Measurements from ENCODE around the gene ARID3C.

ARID3C gene

DNA sequence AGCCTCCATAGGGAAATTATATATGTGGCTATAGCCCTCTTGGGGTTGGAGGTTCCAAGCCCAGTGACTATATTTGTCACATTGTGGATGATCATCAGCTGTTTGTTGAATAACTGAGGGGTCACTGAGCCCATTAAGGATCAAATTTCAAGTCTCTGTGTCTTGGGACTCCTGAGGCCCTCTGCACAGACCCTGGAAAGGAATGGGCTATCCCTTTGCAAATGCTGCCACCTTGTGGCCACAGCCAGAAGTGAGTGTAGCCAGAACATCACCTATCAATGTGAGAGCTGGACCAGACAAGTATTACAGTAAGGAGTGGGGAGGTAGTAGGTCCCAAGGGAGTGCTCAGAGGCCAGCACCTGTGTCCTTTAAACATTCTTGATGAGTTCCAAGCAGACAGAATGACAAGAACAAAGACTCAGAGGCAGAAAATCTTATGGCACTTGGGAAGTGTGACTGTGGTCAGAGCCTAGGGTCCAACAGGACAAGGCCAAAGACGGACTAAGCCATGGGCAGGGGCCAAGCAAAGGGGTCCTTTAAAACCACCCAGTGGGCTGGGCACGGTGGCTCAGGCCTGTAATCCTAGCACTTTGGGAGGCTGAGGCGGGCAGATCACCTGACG, 25.1 kb downstream of the ARID3C start:
- peak; percentile 90 for DNase-seq (ENCODE audit: low read depth)
- no peak overlapping the region for H3K4me3 ChIP-seq (ENCODE audit: low read length)
- no peak overlapping the region for H3K9ac ChIP-seq (ENCODE audit: low read length)
- peaks cover 12% of the 10 kb centered on the region for H3K27me3 ChIP-seq (replicated peaks; ENCODE audit: control insufficient read depth, insufficient read depth, low read length)
- no peaks in the 10 kb centered on the region for H3K9me3 ChIP-seq (ENCODE audit: control insufficient read depth, low read length)
- H3K4me1 ChIP-seq (ENCODE audit: control insufficient read depth, insufficient read depth, low read length), result peaks cover 13% of the 10 kb centered on the region
- H3K36me3 ChIP-seq (ENCODE audit: control insufficient read depth, insufficient read depth, low read length, severe bottlenecking), result no peaks in the 10 kb centered on the region

DNA sequence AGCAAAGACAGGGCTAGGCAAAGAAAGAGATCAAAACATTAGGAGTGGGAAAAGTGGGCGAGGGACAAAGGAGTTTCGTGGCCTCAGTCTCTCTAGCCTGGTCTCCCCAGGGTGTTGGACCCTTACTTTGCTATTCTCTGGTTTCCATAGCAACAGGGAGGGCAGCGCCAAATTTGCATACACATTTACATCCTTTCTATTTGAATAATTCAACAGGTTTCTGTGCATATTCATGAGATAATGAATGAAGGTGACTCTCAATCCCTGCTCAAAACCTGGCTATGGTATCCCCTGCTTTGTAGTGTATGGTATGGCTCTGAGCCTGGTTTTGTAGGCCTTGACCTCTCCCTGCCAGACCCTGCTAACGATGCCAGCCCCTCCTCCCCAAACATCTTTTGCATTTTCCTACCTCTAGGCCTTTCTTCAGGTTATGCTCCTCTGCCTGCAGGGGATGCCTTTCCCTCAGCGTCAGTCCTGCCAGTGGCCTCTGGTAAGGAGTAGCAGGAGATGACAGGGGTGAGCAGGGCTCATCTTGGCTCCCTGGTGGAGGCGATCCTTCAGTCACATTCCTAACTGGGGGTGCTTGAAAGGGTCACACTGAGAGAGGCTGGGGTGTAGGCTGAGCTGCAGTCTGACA, 26.8 kb downstream of the ARID3C start:
- no peak overlapping the region for H3K4me3 ChIP-seq (ENCODE audit: low read length)
- H3K36me3 ChIP-seq (ENCODE audit: control insufficient read depth, insufficient read depth, low read length, severe bottlenecking), result no peaks in the 10 kb centered on the region
- peaks cover 12% of the 10 kb centered on the region for H3K27me3 ChIP-seq (replicated peaks; ENCODE audit: control insufficient read depth, insufficient read depth, low read length)
- no peaks in the 10 kb centered on the region for H3K9me3 ChIP-seq (ENCODE audit: control insufficient read depth, low read length)
- H3K4me1 ChIP-seq (ENCODE audit: control insufficient read depth, insufficient read depth, low read length), result peaks cover 21% of the 10 kb centered on the region
- H3K9ac ChIP-seq (ENCODE audit: low read length), result no peak overlapping the region
- DNase-seq (ENCODE audit: low read depth), result no peak

DNA sequence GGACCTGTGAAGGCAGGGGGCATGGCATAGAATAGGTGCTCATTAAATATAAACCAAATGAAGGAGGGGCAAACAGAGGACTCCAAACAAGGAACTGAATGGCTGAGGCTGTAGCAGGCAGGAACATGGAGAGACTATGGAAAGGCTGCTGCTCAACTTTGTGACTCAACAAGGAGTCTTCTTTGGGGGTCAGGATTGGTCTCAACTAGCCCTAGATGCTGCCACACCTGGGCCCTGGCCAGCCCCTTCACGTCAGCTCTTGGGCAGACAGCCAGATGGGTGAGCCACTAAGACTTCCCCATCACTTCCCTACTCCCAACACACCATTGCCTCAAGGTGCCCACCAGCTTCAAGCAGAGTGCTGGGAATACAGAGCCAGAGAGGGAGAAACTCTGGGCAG, 28.0 kb downstream of the ARID3C start:
- H3K9me3 ChIP-seq (ENCODE audit: control insufficient read depth, low read length), result no peaks in the 10 kb centered on the region
- H3K9ac ChIP-seq (ENCODE audit: low read length), result no peak overlapping the region
- no peak for DNase-seq (ENCODE audit: low read depth)
- peaks cover 12% of the 10 kb centered on the region for H3K27me3 ChIP-seq (replicated peaks; ENCODE audit: control insufficient read depth, insufficient read depth, low read length)
- H3K4me1 ChIP-seq (ENCODE audit: control insufficient read depth, insufficient read depth, low read length), result peaks cover 28% of the 10 kb centered on the region
- H3K36me3 ChIP-seq (ENCODE audit: control insufficient read depth, insufficient read depth, low read length, severe bottlenecking), result no peaks in the 10 kb centered on the region
- no peak overlapping the region for H3K4me3 ChIP-seq (ENCODE audit: low read length)

DNA sequence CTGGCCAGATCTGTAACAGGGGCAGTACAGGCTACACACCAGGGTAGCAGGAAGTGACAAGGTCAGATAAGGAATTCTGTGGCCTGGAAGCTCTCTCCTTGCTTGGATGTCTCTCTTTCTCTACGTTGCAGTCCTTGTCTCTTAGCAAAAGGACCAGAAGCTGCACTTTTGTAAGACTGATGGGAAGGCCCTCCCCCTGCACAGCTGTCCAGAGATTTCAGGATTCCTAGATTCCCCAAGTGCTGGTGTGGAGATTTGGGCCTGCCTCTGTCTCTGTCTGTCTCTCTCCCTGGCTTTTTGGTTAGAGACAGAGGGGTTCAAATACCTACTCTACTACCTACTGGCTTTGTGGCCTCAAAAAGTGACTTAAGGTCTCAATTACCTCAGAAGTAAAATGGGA, 29.3 kb downstream of the ARID3C start:
- Histone ChIP-seq H3K9me3 (ENCODE audit: control insufficient read depth, low read length) (peaks cover 3% of the 10 kb centered on the region), H3K4me3 (ENCODE audit: low read length) (no peak overlapping the region), H3K36me3 (ENCODE audit: control insufficient read depth, insufficient read depth, low read length, severe bottlenecking) (no peaks in the 10 kb centered on the region), H3K27me3 (replicated peaks; ENCODE audit: control insufficient read depth, insufficient read depth, low read length) (peaks cover 4% of the 10 kb centered on the region), H3K9ac (ENCODE audit: low read length) (no peak overlapping the region), H3K4me1 (ENCODE audit: control insufficient read depth, insufficient read depth, low read length) (peaks cover 29% of the 10 kb centered on the region)
- no peak for DNase-seq (ENCODE audit: low read depth)

DNA sequence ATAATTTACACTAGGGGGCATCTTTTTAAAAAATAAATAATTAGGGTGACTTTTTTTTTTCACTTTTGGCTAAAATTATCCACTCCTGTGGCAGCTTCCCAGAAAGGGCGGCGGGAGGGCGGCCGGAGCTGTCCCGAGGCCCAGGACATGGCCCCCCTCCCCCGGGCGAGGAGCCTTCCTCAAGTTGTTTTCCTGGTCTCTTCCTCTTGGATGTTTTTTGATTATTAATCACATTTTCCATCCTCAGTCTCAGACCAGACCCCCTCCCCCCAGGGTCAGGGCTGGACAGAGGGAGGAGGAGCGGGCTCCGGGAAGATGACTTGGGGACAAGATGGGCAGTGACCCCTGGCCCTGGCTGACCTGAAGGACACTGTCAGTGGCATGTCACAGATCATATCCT, 34.7 kb downstream of the ARID3C start:
- Histone ChIP-seq H3K36me3 (ENCODE audit: control insufficient read depth, insufficient read depth, low read length, severe bottlenecking) (no peaks in the 10 kb centered on the region), H3K27me3 (replicated peaks; ENCODE audit: control insufficient read depth, insufficient read depth, low read length) (no peaks in the 10 kb centered on the region), H3K9me3 (ENCODE audit: control insufficient read depth, low read length) (peaks cover 4% of the 10 kb centered on the region), H3K4me3 (ENCODE audit: low read length) (no peak overlapping the region), H3K9ac (ENCODE audit: low read length) (peak overlapping the region; percentile 82), H3K4me1 (ENCODE audit: control insufficient read depth, insufficient read depth, low read length) (peaks cover 58% of the 10 kb centered on the region)
- DNase-seq (ENCODE audit: low read depth), result no peak

DNA sequence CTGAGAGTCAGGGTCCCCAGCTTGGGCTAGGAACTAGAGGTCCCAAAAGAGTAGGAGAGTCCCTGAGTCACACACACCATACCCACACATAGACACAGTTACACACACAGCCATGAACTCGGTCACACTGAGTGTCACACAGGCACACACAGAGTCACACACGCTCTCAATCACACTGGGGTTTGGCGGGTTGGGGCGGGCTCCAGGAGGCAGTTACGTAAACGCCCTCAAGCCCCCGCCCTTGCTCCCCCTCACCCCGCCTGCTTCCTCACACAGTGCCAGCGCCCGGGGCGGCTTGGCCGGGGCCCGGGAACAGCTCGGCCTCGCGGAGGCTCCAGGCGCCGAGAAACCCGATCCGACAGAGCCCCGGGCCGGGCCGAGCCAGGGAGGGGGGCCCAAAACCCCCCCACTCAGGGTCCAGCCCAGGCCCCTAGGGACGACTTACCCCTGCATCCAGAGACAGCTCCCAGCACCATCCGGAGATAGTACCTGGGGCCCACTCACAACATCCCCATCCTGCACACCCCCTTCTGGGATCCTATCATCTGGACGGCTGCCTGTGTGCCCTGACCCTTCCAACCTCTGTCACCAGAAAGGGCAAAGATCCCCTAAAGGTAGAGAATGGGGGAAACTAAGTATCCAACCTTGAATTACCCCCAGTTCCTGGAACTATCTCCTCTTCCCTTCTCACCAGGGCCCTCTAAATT, 35.8 kb downstream of the ARID3C start:
- DNase-seq (ENCODE audit: low read depth), result peak; percentile 73
- Histone ChIP-seq H3K9me3 (ENCODE audit: control insufficient read depth, low read length) (peaks cover 4% of the 10 kb centered on the region), H3K27me3 (replicated peaks; ENCODE audit: control insufficient read depth, insufficient read depth, low read length) (peaks cover 9% of the 10 kb centered on the region), H3K4me1 (ENCODE audit: control insufficient read depth, insufficient read depth, low read length) (peaks cover 58% of the 10 kb centered on the region), H3K4me3 (ENCODE audit: low read length) (no peak overlapping the region), H3K36me3 (ENCODE audit: control insufficient read depth, insufficient read depth, low read length, severe bottlenecking) (no peaks in the 10 kb centered on the region), H3K9ac (ENCODE audit: low read length) (peak overlapping the region; percentile 82)

DNA sequence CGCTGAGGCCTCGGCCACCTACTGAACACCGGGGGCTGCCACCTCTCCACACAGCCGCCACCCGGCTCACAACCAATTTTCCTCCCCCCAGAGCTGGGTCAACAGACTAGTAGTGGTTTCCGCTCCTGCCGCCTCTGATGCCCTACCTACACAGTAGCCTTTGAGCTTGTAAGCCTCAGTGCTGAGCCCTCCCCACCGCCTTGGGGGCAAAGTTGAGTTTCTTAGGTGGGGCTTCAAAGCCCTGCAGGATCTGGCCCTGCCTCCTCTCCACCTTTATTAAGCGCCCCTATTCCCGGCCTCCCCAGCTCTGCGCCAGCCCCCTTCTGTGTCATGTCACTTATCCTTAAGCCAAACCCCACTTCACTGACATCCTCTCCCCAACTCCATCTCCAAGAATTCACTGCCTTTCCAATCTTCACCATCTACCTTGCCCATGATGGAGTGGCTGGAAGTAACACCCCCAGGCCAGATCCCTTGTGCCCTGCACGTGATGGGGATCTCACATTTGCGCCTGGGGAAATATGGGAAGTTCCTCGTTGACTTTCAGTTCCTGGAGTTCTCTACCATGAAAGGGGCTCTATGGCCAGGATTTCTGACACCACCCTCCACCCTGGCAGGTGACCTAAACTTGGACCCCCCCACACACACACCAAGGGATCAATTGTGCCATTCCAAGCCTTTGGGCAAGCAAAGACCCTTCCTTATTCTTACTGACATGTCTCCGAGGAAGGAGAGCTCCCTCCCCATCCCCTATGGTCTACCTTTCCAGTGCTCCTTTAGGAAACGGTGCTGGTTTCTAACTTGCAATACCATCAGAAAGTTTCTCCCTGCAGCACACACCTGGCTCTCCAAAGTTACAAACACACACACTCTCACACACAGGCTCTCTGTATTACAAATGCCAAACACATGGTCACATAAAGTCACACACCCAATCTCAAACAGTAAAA, 36.7 kb downstream of the ARID3C start:
- Histone ChIP-seq H3K4me3 (ENCODE audit: low read length) (peak overlapping the region; percentile 84), H3K9me3 (ENCODE audit: control insufficient read depth, low read length) (peaks cover 4% of the 10 kb centered on the region), H3K4me1 (ENCODE audit: control insufficient read depth, insufficient read depth, low read length) (peaks cover 52% of the 10 kb centered on the region), H3K27me3 (replicated peaks; ENCODE audit: control insufficient read depth, insufficient read depth, low read length) (peaks cover 17% of the 10 kb centered on the region), H3K36me3 (ENCODE audit: control insufficient read depth, insufficient read depth, low read length, severe bottlenecking) (no peaks in the 10 kb centered on the region), H3K9ac (ENCODE audit: low read length) (peak overlapping the region; percentile 85)
- DNase-seq (ENCODE audit: low read depth), result no peak

DNA sequence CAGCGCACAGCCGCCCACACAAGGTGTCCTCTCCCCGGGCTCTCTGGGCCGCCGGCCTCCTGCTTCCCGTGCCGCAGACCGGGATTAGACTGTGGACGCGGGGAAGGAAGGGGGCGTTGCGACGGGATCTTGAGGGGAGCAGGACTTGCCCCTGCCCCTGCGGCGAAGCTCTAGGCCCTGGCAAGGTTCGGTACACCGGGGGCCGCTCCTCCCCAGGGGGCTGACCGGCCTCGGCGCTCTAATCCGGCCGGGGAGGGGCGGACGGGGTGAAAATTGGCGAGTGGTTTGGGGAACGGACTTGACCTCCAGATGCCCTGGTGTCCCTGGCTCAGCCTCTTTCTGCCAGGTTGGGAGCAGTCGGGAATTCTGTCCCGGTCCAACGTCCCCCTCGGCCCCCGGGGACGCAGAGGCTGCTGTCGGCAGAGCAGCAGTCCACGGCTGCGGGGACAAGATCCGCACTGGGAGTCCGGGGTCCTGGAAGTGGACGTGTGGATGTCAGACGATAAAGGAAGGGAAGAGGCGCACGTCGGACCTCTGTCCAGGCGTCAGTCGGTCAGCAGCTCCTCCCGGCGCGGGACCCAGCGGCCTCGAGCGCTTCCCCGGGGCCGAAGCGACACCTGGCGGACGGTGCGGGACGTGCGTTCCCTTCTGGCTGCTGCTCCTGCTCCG, 37.5 kb downstream of the ARID3C start:
- Histone ChIP-seq H3K9ac (ENCODE audit: low read length) (peak overlapping the region; percentile 85), H3K27me3 (replicated peaks; ENCODE audit: control insufficient read depth, insufficient read depth, low read length) (peaks cover 24% of the 10 kb centered on the region), H3K9me3 (ENCODE audit: control insufficient read depth, low read length) (peaks cover 4% of the 10 kb centered on the region), H3K36me3 (ENCODE audit: control insufficient read depth, insufficient read depth, low read length, severe bottlenecking) (no peaks in the 10 kb centered on the region), H3K4me3 (ENCODE audit: low read length) (peak overlapping the region; percentile 84), H3K4me1 (ENCODE audit: control insufficient read depth, insufficient read depth, low read length) (peaks cover 44% of the 10 kb centered on the region)
- DNase-seq (ENCODE audit: low read depth), result peak; percentile 94

DNA sequence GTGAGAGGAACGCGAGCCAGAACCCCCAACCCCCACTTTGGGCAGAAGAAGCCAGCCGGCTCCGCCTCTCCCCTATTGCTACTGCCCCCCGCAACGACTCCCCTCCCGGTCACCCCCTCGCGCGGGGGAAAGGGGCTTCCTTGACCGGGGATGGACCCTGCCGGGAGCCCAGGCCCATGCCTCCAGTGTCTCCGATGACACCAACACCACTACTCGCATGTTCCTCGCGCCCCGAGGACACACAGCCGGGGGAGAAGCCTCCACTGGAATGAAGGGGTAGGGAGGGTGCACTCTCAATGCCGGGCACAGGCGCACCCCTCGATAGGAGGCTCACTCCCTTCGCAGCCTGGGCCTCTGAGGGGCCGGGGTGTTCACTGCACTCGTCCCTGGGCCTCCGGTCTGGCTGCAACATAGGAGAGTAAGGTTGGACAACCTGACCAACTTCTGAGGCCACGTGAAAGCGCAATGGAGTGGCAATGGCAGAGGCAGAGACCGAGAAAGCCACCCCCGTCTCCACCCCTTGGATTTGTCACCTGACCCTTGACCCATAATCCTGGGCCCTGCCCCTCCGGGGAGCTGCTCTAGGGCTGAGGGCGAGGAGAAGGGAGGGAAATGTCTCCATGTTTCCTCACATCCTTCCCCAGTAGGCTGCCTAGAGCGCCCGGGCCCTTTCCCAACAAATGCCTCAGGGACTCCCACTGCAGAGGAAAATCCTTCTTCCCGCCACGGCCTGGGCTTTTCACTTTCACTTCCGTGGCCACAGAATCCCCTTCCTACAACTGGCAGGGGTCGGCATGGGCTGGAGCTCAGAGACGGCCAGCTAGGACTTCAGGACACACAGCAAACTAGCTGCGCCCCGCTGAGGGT, 38.3 kb downstream of the ARID3C start:
- H3K9ac ChIP-seq (ENCODE audit: low read length), result peak overlapping the region; percentile 85
- H3K27me3 ChIP-seq (replicated peaks; ENCODE audit: control insufficient read depth, insufficient read depth, low read length), result peaks cover 31% of the 10 kb centered on the region
- H3K4me3 ChIP-seq (ENCODE audit: low read length), result peak overlapping the region; percentile 84
- peaks cover 42% of the 10 kb centered on the region for H3K4me1 ChIP-seq (ENCODE audit: control insufficient read depth, insufficient read depth, low read length)
- DNase-seq (ENCODE audit: low read depth), result no peak
- H3K9me3 ChIP-seq (ENCODE audit: control insufficient read depth, low read length), result peaks cover 4% of the 10 kb centered on the region
- H3K36me3 ChIP-seq (ENCODE audit: control insufficient read depth, insufficient read depth, low read length, severe bottlenecking), result no peaks in the 10 kb centered on the region

Measured in adipocyte (in vitro differentiated cells).